OCI-LY1 (cell line): ENCODE measurements around the gene RSBN1L.

Experiments
- H2AFZ ChIP-seq: fragments of 200-600 bp; sonication (generic), shearing (Covaris generic); 2 replicates; pipeline ENCODE4 v1.6.0; 2014; ENCODE audit warnings: antibody characterized with exemption, mild to moderate bottlenecking, low read length
- H3F3A ChIP-seq: fragments of 200-600 bp; sonication (generic), shearing (Covaris generic); 2 replicates; pipeline ENCODE4 v1.6.0; 2014; ENCODE audit warnings: mild to moderate bottlenecking, antibody characterized with exemption, low read length, moderate library complexity; ENCODE audit not compliant: insufficient read depth
- H3K27ac ChIP-seq: fragments of 200-600 bp; sonication (generic); 2 replicates; pipeline ENCODE4 v1.5.1; 2014; ENCODE audit warnings: low read length, mixed run types, mild to moderate bottlenecking, low read depth; ENCODE audit not compliant: poor library complexity, severe bottlenecking
- H3K27me3 ChIP-seq: fragments of 200-600 bp; sonication (generic); 2 replicates; pipeline ENCODE4 v1.6.0; 2014; ENCODE audit warnings: antibody characterized with exemption, mild to moderate bottlenecking, low read length, moderate library complexity; ENCODE audit not compliant: insufficient read depth
- H3K36me3 ChIP-seq: fragments of 200-600 bp; sonication (generic); 2 replicates; pipeline ENCODE4 v1.6.1; 2014; ENCODE audit warnings: mild to moderate bottlenecking, antibody characterized with exemption, low read length, moderate library complexity, mixed read lengths; ENCODE audit not compliant: insufficient read depth
- H3K4me1 ChIP-seq: fragments of 200-600 bp; sonication (generic); 2 replicates; pipeline ENCODE4 v1.5.1; 2014; ENCODE audit warnings: mild to moderate bottlenecking, low read length, moderate library complexity; ENCODE audit not compliant: insufficient read depth, severe bottlenecking
- H3K4me2 ChIP-seq: fragments of 200-600 bp; sonication (generic), shearing (Covaris generic); 2 replicates; pipeline ENCODE4 v1.6.1; 2014; ENCODE audit warnings: low read length
- H3K4me3 ChIP-seq: fragments of 200-600 bp; sonication (generic); 2 replicates; pipeline ENCODE4 v1.5.1; 2014; ENCODE audit warnings: low read length, low read depth, mild to moderate bottlenecking, mixed read lengths; ENCODE audit not compliant: poor library complexity, severe bottlenecking
- H3K79me2 ChIP-seq: fragments of 200-600 bp; shearing (Covaris generic); 2 replicates; pipeline ENCODE4 v1.6.1; 2016; ENCODE audit warnings: mixed run types, low read length, mixed read lengths; ENCODE audit not compliant: insufficient read depth
- H3K9ac ChIP-seq: fragments of 200-600 bp; sonication (generic), shearing (Covaris generic); 2 replicates; pipeline ENCODE4 v1.6.1; 2014; ENCODE audit warnings: mild to moderate bottlenecking, low read length, mixed read lengths
- H3K9me2 ChIP-seq: fragments of 200-600 bp; sonication (generic), shearing (Covaris generic); 2 replicates; pipeline ENCODE4 v1.6.1; 2014; ENCODE audit warnings: low read depth, mild to moderate bottlenecking, low read length, mixed read lengths
- H3K9me3 ChIP-seq: fragments of 200-600 bp; shearing (Covaris generic); 2 replicates; pipeline ENCODE4 v1.6.1; 2014; ENCODE audit warnings: low read length, mixed read lengths
- H4K20me1 ChIP-seq: fragments of 200-600 bp; sonication (generic), shearing (Covaris generic); 2 replicates; pipeline ENCODE4 v1.6.0; 2016; ENCODE audit warnings: mild to moderate bottlenecking, low read length; ENCODE audit not compliant: insufficient read depth
- CTCF ChIP-seq: fragments of 200-600 bp; sonication (generic), shearing (Covaris generic); IDR thresholded peaks from 2 replicates; pipeline ENCODE4 v1.5.1; 2017; ENCODE audit warnings: mild to moderate bottlenecking, antibody characterized with exemption, low read length, moderate library complexity, mixed read lengths
- EZH2 ChIP-seq: fragments of 200-600 bp; sonication (generic), shearing (Covaris generic); IDR thresholded peaks from 2 replicates; pipeline ENCODE4 v1.8.0; 2017; ENCODE audit warnings: borderline replicate concordance, mixed run types, mild to moderate bottlenecking, antibody characterized with exemption, low read length, moderate library complexity, mixed read lengths

The RSBN1L gene

DNA sequence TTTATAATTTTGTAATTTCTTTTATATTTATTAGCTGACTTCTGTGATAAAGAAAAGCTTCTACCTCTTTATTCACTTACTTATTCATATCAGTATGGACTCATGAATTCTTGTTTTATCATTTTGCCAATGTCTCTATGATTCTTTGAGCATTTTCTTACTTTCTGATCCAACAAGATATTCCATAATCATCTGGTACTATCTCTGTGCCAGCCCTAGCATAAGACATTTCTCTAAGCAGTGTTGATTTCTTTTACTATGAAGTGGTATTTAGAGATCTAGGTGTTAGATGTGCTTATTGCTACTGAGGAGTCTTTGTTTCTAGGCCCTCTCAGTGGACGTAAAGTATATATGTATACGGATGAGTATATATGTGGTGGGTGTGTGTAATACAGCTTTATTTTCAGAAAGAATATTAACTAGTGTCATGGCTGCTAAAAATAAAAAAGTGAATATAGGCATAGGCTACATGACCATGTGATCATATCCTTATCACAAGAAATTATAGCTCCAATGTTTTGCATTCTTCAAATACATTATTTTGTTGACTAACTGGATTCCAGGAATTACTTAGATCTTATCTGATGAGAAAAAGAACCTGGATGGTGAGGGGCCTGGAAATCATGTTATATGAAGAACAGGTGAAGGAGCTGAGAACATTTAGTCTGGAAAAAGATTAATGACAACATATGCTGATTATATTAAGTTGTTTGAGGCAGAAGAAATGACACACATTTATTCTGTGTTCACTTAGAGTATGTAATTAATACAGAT is 115.4 kb downstream of the RSBN1L start:
- no peaks in the 10 kb centered on the region for H3K4me1 ChIP-seq
- H3F3A ChIP-seq: no peaks in the 10 kb centered on the region
- no peak overlapping the region for H3K27ac ChIP-seq
- H2AFZ ChIP-seq: no peak overlapping the region
- H4K20me1 ChIP-seq: no peaks in the 10 kb centered on the region
- no peak overlapping the region for H3K9ac ChIP-seq
- TF ChIP-seq EZH2 (no peak), CTCF (no peak)
- H3K9me2 ChIP-seq: no peaks in the 10 kb centered on the region
- no peak overlapping the region for H3K4me2 ChIP-seq
- peaks cover 85% of the 10 kb centered on the region for H3K79me2 ChIP-seq
- H3K27me3 ChIP-seq: no peaks in the 10 kb centered on the region
- H3K4me3 ChIP-seq: no peak overlapping the region
- peaks cover 24% of the 10 kb centered on the region for H3K36me3 ChIP-seq
- peaks cover 21% of the 10 kb centered on the region for H3K9me3 ChIP-seq

DNA sequence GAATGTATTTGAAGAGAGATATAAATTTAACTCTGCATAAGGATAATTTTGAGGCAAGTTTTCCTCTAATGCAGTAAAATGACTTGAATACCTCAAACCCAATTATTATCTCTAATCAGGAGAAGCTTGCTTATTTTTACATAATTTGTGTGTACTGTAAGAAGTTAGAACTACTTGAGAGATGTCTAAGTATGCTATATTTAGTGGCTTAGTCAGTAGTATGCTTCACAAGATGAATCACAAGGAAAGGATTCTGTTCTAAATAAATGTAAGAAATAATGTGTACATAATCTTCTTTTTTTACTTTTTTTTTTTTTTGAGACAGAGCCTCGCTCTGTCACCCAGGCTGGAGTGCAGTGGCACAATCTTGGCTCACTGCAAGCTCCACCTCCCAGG is 116.0 kb downstream of the RSBN1L start:
- peaks cover 30% of the 10 kb centered on the region for H3K36me3 ChIP-seq

DNA sequence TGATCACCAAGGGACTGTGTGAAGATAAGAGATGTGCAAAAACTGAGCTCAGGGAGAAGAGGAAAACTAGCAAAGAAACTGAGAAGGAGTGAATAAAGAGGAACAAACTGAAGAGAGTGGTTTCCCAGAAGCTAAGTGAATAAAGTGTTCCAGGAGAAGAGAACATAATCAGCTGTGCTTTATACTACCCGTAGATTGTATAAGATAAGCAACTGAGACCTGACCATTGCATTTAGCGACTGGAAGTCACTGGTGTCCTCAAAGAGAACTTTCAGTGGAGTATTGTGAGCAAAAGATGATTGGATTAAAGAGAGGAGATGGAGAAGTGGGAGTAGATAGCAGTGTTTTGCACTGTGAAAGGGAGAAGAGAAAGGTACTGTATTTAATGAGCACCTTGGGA is 116.9 kb downstream of the RSBN1L start:
- Histone ChIP-seq H3K36me3 (peaks cover 39% of the 10 kb centered on the region), H3K9me3 (peaks cover 9% of the 10 kb centered on the region), H3K4me3 (no peak overlapping the region), H3K79me2 (peaks cover 76% of the 10 kb centered on the region), H2AFZ (no peak overlapping the region), H4K20me1 (no peaks in the 10 kb centered on the region), H3F3A (no peaks in the 10 kb centered on the region), H3K4me2 (no peak overlapping the region), H3K9me2 (no peaks in the 10 kb centered on the region), H3K4me1 (no peaks in the 10 kb centered on the region), H3K9ac (no peak overlapping the region), H3K27ac (no peak overlapping the region), H3K27me3 (no peaks in the 10 kb centered on the region)
- no peak for TF ChIP-seq EZH2
- TF ChIP-seq CTCF: no peak

More for the DNA sequence above, 116.0 kb downstream of the RSBN1L start:
- Histone ChIP-seq H3F3A (no peaks in the 10 kb centered on the region), H3K27me3 (no peaks in the 10 kb centered on the region), H3K79me2 (peaks cover 83% of the 10 kb centered on the region), H3K4me3 (no peak overlapping the region), H3K4me2 (no peak overlapping the region), H2AFZ (no peak overlapping the region), H3K27ac (no peak overlapping the region), H3K4me1 (no peaks in the 10 kb centered on the region), H4K20me1 (no peaks in the 10 kb centered on the region), H3K9me2 (no peaks in the 10 kb centered on the region), H3K9me3 (peaks cover 16% of the 10 kb centered on the region), H3K9ac (no peak overlapping the region)
- no peak for TF ChIP-seq CTCF
- no peak for TF ChIP-seq EZH2
